GM06990 (cell line): Measurements from ENCODE around the gene DYSF.

Experiments used
- DNase-seq: peaks from one replicate; pipeline ENCODE4 v3.0.0-alpha.2; 2011; ENCODE audit not compliant: insufficient read length; ENCODE audit errors: extremely low read depth
- H3K27me3 ChIP-seq: replicated peaks from 2 replicates; pipeline ENCODE4 v1.6.0; 2011; ENCODE audit warnings: low read length; ENCODE audit not compliant: control insufficient read depth, insufficient read depth
- H3K36me3 ChIP-seq: 2 replicates; pipeline ENCODE4 v1.5.1; 2011; ENCODE audit warnings: low read length; ENCODE audit not compliant: control insufficient read depth, insufficient read depth
- H3K4me3 ChIP-seq: replicated peaks from 2 replicates; pipeline ENCODE4 v1.5.1; 2011; ENCODE audit warnings: low read depth, mild to moderate bottlenecking, control low read depth, low read length
- CTCF ChIP-seq: IDR thresholded peaks from 2 replicates; pipeline ENCODE4 v1.5.1; 2011; ENCODE audit warnings: low read length, control low read depth, mild to moderate bottlenecking, inconsistent platforms; ENCODE audit not compliant: insufficient read depth, poor library complexity, severe bottlenecking

DYSF gene

GRCh38 chr2:71562518-71562917 is 109.2 kb downstream of the DYSF start:
- H3K36me3 ChIP-seq = no peaks in the 10 kb centered on the region
- TF ChIP-seq CTCF = no peak
- H3K4me3 ChIP-seq = no peak overlapping the region
- no peaks in the 10 kb centered on the region; the same call in none of the 2 replicates for H3K27me3 ChIP-seq
- DNase-seq = no peak

GRCh38 chr2:71563872-71564271 is 110.5 kb downstream of the DYSF start:
- no peak for DNase-seq
- H3K27me3 ChIP-seq = no peaks in the 10 kb centered on the region; the same call in none of the 2 replicates
- no peak for TF ChIP-seq CTCF
- H3K36me3 ChIP-seq = no peaks in the 10 kb centered on the region
- H3K4me3 ChIP-seq = no peak overlapping the region

- TF ChIP-seq CTCF = no peak
- DNase-seq = no peak
- Histone ChIP-seq H3K4me3 (no peak overlapping the region), H3K27me3 (no peaks in the 10 kb centered on the region; the same call in none of the 2 replicates), H3K36me3 (no peaks in the 10 kb centered on the region)
Measured at GRCh38 chr2:71564361-71564760, 111.0 kb downstream of the DYSF start.

GRCh38 chr2:71564790-71565189 is 111.4 kb downstream of the DYSF start:
- no peak for TF ChIP-seq CTCF
- Histone ChIP-seq H3K4me3 (no peak overlapping the region), H3K27me3 (no peaks in the 10 kb centered on the region; the same call in none of the 2 replicates), H3K36me3 (no peaks in the 10 kb centered on the region)
- DNase-seq = no peak

GRCh38 chr2:71566372-71566771 is 113.0 kb downstream of the DYSF start:
- no peaks in the 10 kb centered on the region; the same call in none of the 2 replicates for H3K27me3 ChIP-seq
- H3K36me3 ChIP-seq = no peaks in the 10 kb centered on the region
- H3K4me3 ChIP-seq = no peak overlapping the region
- DNase-seq = no peak
- TF ChIP-seq CTCF = no peak

GRCh38 chr2:71567625-71568024 is 114.3 kb downstream of the DYSF start:
- Histone ChIP-seq H3K4me3 (no peak overlapping the region), H3K27me3 (no peaks in the 10 kb centered on the region; the same call in none of the 2 replicates), H3K36me3 (no peaks in the 10 kb centered on the region)
- no peak for TF ChIP-seq CTCF
- no peak for DNase-seq
